Measurements from ENCODE around the gene UNC5C.

DNA sequence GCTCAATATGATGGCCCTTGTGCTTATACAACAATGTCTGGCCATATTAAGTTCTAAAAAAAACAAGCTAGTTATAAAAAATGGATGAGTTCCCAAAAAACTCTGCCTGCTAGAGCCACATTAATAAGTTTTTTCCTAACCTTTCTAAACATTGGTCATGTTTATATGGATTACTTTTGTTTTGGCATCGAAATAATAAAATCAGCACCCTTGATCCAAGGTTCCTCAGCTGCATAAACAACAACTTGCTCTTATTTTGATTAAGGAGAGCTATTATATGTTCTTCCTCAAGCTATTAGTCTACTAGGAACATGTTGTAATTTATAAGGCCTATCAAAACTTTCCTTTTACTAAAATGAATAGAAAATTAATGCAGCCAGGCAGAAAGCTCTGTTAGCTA is 48.4 kb downstream of the UNC5C start:
- TF ChIP-seq, protein P1, sequence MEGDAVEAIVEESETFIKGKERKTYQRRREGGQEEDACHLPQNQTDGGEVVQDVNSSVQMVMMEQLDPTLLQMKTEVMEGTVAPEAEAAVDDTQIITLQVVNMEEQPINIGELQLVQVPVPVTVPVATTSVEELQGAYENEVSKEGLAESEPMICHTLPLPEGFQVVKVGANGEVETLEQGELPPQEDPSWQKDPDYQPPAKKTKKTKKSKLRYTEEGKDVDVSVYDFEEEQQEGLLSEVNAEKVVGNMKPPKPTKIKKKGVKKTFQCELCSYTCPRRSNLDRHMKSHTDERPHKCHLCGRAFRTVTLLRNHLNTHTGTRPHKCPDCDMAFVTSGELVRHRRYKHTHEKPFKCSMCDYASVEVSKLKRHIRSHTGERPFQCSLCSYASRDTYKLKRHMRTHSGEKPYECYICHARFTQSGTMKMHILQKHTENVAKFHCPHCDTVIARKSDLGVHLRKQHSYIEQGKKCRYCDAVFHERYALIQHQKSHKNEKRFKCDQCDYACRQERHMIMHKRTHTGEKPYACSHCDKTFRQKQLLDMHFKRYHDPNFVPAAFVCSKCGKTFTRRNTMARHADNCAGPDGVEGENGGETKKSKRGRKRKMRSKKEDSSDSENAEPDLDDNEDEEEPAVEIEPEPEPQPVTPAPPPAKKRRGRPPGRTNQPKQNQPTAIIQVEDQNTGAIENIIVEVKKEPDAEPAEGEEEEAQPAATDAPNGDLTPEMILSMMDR (IDR thresholded peaks at IDR 0.05) = no peak
- TF ChIP-seq POLR2A (IDR thresholded peaks at IDR 0.05) = no peak
